Measurements from ENCODE around the gene GPR61.

The GPR61 gene

DNA sequence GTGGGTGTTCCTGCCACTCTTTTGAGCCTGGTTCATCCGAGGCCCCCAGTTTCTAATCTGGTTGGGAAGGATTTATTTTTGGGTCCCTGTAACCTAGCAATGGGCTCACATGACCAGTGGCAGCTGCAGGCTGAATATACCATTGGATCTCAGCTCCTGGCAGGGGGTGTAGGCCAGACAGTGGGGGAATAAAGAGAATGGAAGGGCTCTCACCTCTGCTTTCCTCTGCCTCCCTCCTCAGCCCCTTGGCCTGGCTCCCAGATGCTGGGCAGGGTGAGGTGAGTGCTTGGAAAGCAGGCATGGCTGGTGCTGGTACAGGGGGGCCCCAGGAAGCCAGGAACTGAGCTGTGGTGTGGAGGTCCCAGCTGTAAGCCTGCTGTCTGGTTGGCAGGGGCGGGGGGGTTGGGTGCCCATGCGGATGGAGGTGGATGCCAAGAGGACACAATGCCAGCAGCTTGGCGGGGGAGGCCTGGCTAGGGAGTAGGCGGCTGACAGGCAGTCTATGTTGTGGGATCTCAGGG is 3.6 kb upstream of the GPR61 start:
- DNase-seq (ENCODE audit: low spot score) = no peak

DNA sequence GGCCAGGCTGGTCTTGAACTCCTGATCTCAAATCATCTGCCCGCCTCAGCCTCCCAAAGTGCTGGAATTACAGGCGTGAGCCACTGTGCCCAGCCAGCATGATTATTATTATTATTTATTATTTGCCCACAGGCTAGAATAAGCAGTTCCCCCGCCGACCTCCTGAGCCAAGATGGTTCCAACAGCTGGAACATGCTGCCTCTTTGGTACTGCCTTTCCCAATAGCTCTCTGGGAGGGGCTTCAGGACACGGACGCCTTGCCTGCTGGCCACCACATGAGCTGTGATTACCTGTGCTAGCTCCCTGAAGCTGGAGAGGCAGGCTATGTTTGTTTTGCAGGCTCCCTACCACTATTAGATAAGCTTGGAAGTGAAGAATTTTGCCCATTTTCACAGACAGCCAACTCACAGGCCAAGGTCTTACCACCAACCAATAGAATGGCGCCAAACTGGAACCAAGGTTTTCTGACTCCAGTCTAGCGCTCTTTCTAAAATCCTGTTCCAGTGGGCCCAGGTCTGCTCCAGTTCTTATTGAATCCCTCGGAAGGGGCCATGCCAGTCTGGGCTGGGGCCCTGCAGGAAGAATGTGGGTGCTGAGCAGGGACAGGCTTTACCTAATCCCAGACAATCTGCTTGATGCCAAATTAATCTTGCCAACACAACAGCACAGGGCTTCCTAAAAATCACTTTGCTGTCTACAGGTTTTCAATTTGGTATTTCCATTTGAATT is 2.1 kb upstream of the GPR61 start:
- DNase-seq (ENCODE audit: low spot score) = no peak

DNA sequence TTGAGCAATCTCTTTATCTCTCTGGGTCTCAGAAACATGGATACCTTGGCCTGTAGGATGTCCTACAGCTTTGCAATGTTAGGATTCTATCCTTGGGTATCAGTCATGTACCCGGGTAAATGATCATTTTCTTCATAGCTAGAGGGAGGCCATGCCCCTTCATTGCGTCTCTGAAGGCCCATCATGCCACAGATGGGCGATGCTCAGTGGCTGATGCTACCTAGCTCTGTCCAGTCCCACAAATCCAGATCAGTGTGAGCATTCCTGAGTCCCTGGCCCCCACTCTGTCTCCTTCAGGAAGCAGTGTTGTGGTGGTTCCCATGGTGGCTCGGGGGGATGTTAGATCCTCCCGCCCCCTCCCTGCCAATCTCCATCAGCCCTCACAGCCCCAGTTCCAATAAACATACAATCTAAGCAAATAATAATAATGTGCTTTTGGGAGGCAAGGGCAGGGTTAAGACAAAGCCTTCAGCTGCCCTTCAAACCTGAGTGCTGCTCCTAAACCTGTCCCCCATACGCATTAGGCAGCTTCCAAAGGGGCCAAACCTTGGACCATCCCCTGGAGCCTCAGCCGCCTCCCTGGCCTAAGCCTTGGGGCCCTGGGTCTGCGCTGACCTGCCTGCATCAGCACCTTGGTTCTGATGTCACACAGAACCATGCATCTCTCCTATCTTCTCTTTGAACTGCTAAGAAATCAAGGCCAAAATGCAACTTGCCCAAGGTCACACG is 681 bp upstream of the GPR61 start:
- no peak for DNase-seq (ENCODE audit: low spot score)

DNA sequence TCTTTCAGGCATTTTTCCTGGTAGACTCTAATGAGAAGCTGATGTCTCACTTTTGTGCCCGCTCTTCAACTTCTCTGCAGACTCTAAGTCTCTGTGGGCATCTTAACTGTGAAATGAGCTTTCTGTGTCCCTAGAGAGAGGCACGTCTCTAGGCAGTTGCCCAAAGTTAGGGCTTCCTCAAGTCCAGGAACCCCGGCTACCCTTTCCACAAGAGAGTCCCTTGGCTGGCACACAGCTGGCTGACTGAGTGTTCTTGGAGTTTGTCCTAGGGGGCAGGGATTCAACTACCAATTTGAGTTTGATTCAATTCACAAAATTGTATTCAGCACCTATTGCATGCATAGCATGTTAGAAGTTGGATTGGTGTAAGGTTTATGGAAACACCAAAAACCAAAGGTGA is 1.4 kb downstream of the GPR61 start:
- no peak for DNase-seq (ENCODE audit: low spot score)

DNA sequence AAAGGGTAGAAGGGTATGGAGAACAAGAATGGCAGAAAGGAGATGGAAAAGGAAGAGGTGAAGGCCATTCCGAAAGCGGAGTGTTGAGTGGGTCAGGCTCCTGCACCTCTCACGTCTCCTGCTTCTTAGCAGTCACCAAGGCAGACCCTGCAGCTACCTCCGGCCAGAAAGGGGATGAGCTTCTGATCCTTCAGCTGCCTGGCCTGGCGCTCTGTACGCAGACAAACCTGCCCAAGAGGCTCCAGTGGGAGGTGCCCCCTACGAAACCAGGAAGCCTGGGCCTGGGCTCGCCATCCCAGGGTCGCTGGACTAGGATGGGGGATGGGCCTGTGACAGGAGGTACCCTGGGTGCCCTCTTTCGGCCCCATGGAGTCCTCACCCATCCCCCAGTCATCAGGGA is 3.0 kb downstream of the GPR61 start:
- DNase-seq (ENCODE audit: low spot score) = no peak

DNA sequence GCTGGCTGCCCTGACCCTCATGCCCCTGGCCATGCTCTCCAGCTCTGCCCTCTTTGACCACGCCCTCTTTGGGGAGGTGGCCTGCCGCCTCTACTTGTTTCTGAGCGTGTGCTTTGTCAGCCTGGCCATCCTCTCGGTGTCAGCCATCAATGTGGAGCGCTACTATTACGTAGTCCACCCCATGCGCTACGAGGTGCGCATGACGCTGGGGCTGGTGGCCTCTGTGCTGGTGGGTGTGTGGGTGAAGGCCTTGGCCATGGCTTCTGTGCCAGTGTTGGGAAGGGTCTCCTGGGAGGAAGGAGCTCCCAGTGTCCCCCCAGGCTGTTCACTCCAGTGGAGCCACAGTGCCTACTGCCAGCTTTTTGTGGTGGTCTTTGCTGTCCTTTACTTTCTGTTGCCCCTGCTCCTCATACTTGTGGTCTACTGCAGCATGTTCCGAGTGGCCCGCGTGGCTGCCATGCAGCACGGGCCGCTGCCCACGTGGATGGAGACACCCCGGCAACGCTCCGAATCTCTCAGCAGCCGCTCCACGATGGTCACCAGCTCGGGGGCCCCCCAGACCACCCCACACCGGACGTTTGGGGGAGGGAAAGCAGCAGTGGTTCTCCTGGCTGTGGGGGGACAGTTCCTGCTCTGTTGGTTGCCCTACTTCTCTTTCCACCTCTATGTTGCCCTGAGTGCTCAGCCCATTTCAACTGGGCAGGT is 3.8 kb downstream of the GPR61 start:
- no peak for DNase-seq (ENCODE audit: low spot score)

DNA sequence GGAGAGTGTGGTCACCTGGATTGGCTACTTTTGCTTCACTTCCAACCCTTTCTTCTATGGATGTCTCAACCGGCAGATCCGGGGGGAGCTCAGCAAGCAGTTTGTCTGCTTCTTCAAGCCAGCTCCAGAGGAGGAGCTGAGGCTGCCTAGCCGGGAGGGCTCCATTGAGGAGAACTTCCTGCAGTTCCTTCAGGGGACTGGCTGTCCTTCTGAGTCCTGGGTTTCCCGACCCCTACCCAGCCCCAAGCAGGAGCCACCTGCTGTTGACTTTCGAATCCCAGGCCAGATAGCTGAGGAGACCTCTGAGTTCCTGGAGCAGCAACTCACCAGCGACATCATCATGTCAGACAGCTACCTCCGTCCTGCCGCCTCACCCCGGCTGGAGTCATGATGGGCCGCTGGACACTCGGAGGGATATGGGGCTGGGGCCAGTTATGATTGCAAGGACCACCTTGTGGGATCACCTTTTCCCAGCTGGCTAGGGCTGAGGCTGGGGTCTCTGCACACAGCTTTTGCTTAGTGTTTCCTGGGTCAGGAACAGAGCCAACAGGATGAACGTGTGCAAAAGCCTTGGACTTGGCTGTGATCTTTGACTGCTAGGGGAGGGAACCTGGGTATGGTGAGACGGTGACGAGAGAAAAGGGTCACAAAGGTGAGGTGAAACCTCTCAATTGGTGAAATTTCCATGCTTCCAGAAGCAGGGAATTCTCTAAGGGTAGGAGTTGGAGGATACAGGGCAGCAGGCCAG is 4.5 kb downstream of the GPR61 start:
- DNase-seq (ENCODE audit: low spot score) = no peak

DNA sequence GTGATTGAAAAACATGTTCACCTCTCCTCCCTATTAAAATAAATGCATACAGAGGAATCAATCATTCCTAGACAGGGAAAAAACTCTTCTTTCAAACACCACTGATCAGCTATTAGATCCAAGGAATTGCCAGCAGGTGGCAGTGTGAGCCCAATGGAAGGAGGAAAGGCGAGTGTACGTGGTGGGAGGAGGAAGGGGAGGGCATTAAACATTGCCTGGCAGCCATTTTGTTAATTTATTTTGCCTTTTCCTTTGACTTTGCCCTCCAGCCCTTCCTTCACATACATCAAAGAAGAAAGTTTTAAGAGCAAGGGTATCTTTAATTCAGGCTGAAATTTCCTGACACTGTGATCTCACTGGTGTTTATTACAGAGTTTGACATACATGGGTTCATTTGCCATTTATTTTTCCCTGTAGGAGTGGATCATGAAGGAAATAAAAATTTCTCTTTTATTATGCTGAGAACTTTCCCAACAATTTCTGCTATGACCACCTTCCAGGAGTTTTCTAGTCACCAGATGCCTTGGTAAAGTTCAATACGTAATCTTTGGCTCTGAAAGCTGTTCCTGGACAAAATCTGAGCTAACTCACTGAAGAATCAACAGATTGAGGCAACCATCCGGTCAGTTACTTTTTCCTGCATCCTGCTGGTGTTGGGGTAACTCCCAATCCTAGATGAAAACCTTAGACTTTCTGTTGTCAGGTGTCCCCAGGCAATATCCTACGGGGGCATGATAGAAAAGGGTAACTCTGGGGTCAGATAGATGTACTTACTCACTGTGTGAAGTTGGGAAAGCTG is 6.8 kb downstream of the GPR61 start:
- peak; percentile 88 for DNase-seq (ENCODE audit: low spot score)

DNA sequence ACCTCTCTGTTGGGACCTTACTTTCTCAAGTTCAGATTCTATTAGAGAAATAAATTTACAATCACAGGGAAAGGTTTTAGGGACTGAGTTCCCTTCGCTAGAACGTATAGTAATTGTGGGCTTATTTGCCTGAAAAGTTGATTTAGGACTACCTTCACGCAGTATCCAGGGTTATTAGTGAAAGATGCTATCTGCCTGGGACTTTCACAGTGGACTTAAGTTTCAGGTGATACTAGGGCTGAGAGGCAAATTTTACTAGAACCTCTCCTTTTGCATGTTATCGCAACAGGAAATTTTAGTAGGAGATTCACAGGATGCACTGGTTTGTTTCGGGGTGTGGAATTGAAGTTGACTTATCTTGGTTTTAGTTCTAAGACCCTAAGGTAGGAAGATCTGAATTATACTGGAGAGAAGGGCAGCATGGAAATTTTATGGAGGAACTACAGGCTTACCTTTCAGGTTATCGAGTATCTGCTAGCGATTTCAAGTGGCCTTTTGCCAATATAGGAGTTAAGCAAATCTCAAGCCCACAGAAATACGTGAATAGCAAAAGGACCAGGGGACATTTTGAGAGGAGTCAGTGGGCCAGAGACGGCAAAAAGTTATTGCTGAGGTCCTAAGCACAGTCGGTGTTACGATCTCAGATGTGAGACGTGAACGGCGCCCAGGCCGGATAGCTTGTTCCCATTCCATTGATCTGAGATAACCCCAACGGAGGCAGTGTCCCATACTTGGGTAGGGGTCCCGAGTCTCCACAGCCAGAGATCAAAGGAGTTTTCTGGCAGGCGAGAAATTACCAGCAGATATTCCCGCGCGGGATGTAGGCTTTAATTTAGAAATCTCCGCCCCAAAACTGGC is 8.0 kb downstream of the GPR61 start:
- DNase-seq (ENCODE audit: low spot score) = no peak

DNA sequence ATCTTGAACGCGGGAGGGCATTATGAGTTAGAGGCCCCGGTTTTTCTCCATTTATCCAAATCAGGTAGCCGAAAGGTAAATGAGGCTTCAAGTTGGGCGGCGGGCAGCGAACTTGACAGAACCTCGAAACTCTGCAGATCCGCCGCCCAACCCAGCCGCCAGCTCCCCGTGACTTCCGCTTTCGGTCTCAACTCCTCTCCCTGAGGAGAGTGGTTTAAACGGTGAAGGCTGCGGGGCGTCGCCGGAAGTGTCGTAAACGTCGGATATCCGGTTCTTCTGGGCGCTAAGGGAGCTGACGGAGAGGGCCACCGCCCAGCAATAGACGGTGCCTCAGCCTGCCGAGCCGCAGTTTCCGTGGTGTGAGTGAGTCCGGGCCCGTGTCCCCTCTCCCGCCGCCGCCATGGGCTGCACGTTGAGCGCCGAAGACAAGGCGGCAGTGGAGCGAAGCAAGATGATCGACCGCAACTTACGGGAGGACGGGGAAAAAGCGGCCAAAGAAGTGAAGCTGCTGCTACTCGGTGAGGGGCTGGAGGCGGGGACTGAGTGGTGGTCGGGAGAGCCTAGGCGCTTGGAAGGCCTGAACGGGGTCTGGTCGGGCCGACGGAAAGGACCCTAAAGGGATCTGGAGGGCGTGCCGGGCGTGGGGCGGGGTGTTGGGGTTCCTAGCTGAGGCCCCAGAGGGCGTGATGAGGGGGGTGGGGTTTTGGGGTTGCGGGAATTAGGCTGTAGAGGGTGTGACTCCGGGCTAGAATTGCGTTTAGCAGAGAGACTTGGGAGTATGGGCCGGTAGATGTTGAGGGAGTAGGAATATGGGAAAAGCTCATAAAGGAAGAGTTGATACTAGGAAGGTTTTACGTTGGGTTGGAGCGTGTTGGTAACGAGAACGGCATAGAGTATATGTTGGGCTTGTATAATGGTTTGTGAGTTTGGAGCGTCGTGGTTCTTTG is 8.9 kb downstream of the GPR61 start, which contains the start of gene GNAI3:
Gene GNAI3, plus strand, starts transcription at position 295 of the 947 bp plus-strand sequence. Its CDS starts 106 bp downstream, at position 401.
- DNase-seq (ENCODE audit: low spot score) = peak; percentile 86

DNA sequence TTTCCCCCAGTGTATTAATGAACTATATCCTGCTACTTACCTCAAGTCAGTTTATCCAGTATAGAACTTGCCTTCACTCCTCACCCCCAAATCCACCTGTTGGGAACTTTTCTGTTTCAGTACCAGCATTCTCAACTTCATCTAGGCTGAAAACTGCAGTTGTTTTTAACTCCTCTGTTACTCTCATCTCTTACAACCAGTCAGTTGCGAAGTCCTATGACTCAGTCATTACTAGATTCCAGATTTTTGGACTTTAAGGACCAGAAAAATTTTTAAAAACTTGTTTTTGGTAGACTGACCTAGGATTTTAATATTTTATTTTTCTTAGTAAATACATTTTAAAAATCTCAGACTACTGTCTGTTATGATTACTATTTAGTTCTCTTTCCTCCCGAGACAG is 16.9 kb downstream of the GPR61 start:
- DNase-seq (ENCODE audit: low spot score) = no peak

DNA sequence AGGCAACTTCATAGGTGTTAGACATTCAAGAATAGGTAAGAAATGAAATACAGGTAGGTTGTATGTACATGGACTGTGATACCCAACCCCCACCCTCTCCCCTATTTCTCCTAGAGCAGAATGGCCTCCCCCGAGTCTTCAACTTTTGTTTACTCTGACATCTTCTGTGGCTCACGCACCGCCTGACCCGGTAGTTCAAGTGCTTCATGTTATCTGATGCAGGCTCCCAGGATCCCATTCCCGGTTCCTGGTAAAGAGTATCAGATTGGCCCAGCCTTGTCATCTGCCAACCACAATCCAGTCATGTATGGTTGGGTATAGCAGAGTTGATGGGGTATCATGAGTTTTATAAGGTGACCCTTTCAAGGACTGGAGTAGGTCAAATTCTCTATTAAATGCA is 17.8 kb downstream of the GPR61 start:
- no peak for DNase-seq (ENCODE audit: low spot score)

DNA sequence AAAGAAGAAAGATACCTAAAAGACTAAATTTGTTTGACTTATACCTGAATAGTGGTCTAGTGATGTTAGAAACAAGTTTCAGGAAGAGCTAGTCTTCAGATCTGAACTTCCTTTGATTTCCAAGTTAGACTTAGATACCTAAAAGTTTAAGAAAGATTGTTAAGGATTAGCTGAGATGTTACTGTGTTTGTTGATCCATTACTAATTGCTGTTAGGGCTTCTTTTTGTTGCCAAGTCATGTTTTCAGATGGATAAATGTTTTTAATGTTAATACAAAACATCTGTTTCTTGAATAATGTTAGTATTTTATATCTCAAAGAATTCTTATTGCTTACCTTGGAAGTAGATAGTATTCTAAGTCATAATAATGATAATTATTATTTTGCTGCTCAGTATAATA is 20.3 kb downstream of the GPR61 start:
- DNase-seq (ENCODE audit: low spot score) = no peak

DNA sequence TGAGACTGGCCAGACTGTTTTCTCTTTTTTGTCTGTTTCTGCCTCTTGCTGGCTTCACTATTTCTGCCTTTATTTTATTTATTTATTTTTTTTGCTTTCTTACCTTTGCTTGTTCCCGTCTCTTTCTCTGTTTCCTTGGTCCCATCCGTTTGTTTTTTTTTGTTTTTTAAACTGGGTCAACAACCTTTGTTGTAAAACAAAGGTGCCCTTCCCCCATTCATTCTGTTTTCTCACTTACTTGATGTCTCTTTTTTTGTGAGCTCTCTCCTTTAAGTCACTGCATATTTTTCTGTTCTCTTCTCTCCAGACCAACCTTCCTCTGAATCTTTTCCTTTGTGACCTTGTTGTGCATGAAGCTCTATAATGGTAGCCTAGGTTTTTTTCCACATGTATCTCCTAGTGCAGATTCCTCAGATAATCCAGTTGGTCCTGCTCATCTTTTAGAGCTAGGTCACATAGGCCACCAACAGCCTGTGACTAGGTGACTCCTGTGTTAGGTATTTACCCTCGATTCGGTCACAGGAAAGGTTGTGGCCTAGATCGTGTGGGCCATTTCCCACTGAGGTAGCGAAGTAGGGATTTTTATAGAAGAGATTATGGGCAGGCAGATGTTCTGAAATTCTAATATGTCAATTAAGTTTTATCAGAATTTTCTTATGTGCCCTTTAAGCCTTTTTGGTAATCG is 24.7 kb downstream of the GPR61 start:
- DNase-seq (ENCODE audit: low spot score) = no peak

DNA sequence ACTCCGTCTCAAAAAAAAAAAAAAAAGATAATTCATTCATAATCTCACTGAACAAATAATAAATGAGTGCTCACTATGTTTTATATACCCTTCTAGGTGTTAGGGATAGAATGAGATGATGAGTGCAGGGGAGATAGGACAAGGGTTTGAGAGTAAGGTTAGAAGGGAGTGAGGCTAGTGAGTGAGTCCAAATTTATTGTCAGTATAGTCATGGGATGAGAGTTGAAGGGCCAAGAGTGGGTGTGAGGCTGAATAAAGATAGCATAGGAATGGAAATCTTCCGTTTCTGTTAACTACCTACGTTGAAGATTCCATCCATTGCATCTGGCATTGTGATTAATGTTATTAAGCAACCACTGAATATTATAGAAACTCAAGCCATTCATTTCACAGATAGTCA is 25.6 kb downstream of the GPR61 start:
- DNase-seq (ENCODE audit: low spot score) = no peak

DNA sequence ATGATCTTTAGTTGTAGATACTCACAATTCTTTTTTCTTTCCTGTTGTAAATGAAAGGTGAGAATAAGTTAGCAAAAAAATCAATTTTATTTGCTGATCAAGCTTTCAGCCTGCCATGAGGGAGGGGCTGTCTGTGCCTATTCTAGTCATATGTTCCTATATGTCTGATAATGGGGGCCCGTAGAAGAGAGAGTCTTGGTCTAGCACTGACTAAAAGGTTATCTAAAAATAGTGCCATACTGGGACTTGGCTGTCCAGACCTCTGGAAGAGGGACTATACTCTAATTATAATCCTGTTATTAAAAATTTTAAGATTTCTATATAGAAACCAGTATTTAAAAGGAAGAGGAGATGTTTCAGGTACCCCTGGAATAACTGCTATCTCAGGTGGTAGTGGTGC is 27.3 kb downstream of the GPR61 start:
- no peak for DNase-seq (ENCODE audit: low spot score)

DNA sequence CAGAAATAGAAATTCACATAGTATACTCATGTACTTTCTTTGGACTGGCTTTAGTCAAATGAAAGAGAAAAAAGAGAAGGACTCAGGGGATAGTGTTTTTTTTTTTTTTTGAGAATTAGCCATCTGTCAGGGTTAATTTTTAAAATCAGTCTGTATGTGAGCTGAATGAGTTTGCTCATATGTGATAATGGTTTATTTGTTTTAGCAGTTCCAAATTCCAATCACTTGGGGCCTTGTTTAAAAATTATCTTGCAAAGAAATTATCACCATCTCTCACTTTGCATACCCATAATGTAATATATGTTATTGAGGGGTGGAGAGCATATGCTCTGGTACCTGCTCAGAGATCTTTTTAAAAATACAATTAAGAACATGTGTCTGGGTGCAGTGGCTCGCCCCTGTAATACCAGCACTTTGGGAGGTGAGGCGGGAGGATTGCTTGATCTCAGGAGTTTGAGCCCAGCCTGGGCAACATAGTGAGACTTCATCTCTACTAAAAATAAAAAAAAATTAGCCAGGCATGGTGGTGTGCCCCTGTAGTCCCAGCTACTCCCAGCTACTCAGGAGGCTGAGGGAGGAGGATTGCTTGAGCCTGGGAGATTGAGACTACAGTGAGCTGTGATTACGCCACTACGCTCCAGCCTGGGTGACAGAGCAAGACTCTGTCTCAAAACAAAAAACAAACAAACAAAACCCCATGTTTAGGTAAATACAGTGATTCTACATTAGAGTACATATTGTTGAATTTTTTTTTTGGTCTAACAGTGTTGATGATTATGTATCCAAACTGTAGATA is 28.4 kb downstream of the GPR61 start:
- DNase-seq (ENCODE audit: low spot score) = no peak

DNA sequence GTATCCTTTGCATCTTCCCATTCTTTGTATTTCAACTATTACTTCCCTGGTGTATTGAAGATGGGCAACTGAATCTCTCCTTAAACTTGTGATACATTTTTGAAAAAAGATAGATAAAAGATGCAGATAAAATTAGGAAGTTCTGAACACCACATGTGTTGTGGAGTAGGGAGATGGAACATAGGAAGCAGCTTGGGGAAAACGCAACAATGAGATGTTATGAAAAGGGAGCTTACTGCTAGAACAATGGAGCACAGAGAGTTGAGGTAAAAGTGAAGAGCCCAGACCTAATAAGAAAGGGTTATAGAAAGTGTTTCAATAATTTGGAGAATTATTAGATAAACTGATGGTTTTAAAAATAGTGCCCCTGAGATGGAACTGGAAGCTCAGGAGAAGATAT is 29.7 kb downstream of the GPR61 start:
- no peak for DNase-seq (ENCODE audit: low spot score)
